BE2C (cell line): ENCODE measurements around the gene CCDC34.

Source experiments
- DNase-seq: peaks from one replicate; pipeline ENCODE4 v3.0.0-alpha.2; 2020
- H3K27me3 ChIP-seq: fragments of 250-450 bp; sonication (Bioruptor Pico); 2 replicates; pipeline ENCODE4 v1.5.1; 2020; ENCODE audit warnings: mild to moderate bottlenecking
- H3K36me3 ChIP-seq: fragments of 250-450 bp; sonication (Bioruptor Pico); 2 replicates; pipeline ENCODE4 v1.5.1; 2020; ENCODE audit warnings: mild to moderate bottlenecking
- H3K4me1 ChIP-seq: fragments of 250-450 bp; sonication (Bioruptor Pico); 2 replicates; pipeline ENCODE4 v1.5.1; 2020
- H3K4me3 ChIP-seq: 2 replicates; pipeline ENCODE4 v1.5.1; 2011; ENCODE audit warnings: low read depth, low read length
- H3K9me3 ChIP-seq: fragments of 250-450 bp; sonication (Bioruptor Pico); 2 replicates; pipeline ENCODE4 v1.5.1; 2020
- TF ChIP-seq, protein P1 (sequence below): IDR thresholded peaks from 2 replicates; pipeline ENCODE4 v1.5.1; 2012; ENCODE audit warnings: mild to moderate bottlenecking, low read depth, low read length

Gene CCDC34

DNA sequence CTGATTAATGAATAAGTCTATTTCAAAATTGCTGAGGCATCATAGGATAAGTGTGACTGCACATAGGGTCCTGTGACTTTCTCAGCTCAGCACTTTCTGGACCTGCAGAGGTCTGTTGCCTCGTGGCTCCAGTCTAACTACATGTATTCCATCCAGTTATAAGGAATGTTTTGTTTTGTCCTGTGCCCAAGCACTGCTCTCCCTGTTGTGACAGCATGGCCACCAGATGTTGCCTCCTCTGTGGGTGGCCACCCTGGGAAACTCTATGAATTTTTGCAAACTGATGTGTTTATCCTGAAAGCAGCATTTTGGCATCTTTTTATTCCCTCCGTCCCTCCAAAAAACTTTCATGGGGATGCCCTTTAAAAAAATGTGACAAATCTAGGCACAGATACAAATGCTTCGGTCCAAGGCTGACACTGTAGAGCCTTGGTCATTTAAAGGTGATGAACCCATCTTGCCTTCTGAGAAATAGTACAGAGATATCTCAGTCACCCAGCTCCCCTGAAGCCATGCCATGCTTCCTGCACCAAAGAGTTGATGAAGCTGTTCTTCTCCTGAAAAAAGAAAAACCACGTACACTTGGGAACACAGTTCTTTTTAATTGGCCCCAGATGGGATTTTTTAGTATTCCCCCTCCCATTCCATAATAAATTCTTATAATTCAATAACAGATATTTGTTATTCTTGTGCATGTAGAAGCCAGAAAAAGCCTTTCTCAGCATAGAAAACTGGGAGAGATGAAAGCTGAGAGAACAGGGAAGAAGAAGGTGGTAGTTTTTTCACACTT lies 72.6 kb downstream of the CCDC34 start:
- no peaks in the 10 kb centered on the region for H3K27me3 ChIP-seq
- H3K36me3 ChIP-seq = no peaks in the 10 kb centered on the region
- no peaks in the 10 kb centered on the region for H3K9me3 ChIP-seq
- H3K4me1 ChIP-seq = no peaks in the 10 kb centered on the region
- no peak for DNase-seq
- TF ChIP-seq, protein P1, sequence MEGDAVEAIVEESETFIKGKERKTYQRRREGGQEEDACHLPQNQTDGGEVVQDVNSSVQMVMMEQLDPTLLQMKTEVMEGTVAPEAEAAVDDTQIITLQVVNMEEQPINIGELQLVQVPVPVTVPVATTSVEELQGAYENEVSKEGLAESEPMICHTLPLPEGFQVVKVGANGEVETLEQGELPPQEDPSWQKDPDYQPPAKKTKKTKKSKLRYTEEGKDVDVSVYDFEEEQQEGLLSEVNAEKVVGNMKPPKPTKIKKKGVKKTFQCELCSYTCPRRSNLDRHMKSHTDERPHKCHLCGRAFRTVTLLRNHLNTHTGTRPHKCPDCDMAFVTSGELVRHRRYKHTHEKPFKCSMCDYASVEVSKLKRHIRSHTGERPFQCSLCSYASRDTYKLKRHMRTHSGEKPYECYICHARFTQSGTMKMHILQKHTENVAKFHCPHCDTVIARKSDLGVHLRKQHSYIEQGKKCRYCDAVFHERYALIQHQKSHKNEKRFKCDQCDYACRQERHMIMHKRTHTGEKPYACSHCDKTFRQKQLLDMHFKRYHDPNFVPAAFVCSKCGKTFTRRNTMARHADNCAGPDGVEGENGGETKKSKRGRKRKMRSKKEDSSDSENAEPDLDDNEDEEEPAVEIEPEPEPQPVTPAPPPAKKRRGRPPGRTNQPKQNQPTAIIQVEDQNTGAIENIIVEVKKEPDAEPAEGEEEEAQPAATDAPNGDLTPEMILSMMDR = no peak
- no peak overlapping the region for H3K4me3 ChIP-seq
